Transverse colon (tissue), 4 donors: ENCODE measurements around the gene SGCA. TPM values are rescaled to one million over a fixed set of nuclear protein-coding genes. Genes with fewer than 3 reads are reported as not detected.

Experiments used
- DNase-seq: peaks from one replicate; pipeline ENCODE4 v3.0.0-alpha.2; 2019
- H3K27ac ChIP-seq, 4 donors: fragments of 200-600 bp; sonication (generic); 2 replicates each; pipeline ENCODE4 v1.5.1; 2016 to 2018; ENCODE audit warnings: inconsistent platforms in 4 of 4
- H3K27me3 ChIP-seq: fragments of 200-600 bp; sonication (generic); 2 replicates; pipeline ENCODE4 v1.5.1; 2017; ENCODE audit warnings: inconsistent platforms
- H3K36me3 ChIP-seq, 4 donors: fragments of 200-600 bp; sonication (generic); 2 replicates each; pipeline ENCODE4 v1.5.1; 2017 to 2019; ENCODE audit warnings: inconsistent platforms in 4 of 4
- H3K4me1 ChIP-seq, 4 donors: fragments of 200-600 bp; sonication (generic); 2 replicates each; pipeline ENCODE4 v1.5.1; 2017 to 2020; ENCODE audit warnings: inconsistent platforms in 4 of 4
- H3K4me3 ChIP-seq, 4 donors: fragments of 200-600 bp; sonication (generic); 1 replicate in 1 of 4; 2 replicates in 3 of 4; pipeline versions ENCODE4 v1.5.1 to v1.6.1; 2017 to 2019; ENCODE audit warnings: inconsistent platforms in 4 of 4
- H3K9me3 ChIP-seq, 2 donors: fragments of 200-600 bp; sonication (generic); 2 replicates each; pipeline ENCODE4 v1.5.1; 2017 to 2019; ENCODE audit warnings: inconsistent platforms in 2 of 2
- CTCF ChIP-seq, 5 experiments: fragments of 200-600 bp in 3 of 5; fragments of 450-650 bp in 2 of 5; sonication (generic) in 3 of 5; IDR thresholded peaks; 1 replicate in 2 of 5; 2 replicates in 3 of 5; pipeline ENCODE4 v1.5.1; 2016 to 2017; ENCODE audit warnings: antibody characterized with exemption in 5 of 5, inconsistent platforms in 3 of 5, mild to moderate bottlenecking in 2 of 5, moderate library complexity in 1 of 5
- EP300 ChIP-seq: sonication (generic); formaldehyde crosslinking; IDR thresholded peaks from one replicate; pipeline ENCODE4 v1.6.1; 2017; ENCODE audit warnings: antibody characterized with exemption, low read depth
- POLR2A ChIP-seq: fragments of 450-650 bp; IDR thresholded peaks from one replicate; pipeline ENCODE4 v1.6.1; 2016; ENCODE audit warnings: antibody characterized with exemption, mild to moderate bottlenecking, moderate library complexity
- POLR2AphosphoS5 ChIP-seq, 3 donors: sonication (generic); formaldehyde crosslinking; IDR thresholded peaks; one replicate each; pipeline ENCODE4 v1.6.1; 2016; ENCODE audit warnings: antibody characterized with exemption in 3 of 3
- WGBS, 2 donors: methylation state at CpG; one replicate each; pipeline ENCODE4 v1.1.5; 2018; ENCODE audit warnings: low coverage in 1 of 2; 5-methylcytosine and 5-hydroxymethylcytosine counted together
- in situ Hi-C, 4 donors: fragments of 200-750 bp; cut with MboI; loops; one replicate each; pipeline versions ENCODE4 v1.15.0 to v1.15.1; 2017; ENCODE audit warnings: low sequenced_read_pairs in 3 of 4, low pct_ligation_motif_present in 1 of 4, low pct_unique_long_range_greater_than_20kb in 1 of 4
- intact Hi-C: fragments of 100-400 bp; cut with DNase I; formaldehyde crosslinking; loops from one replicate; pipeline ENCODE4 v1.15.1; 2023; ENCODE audit warnings: low total_unique reads
- total RNA-seq, 4 donors: library from RNA; depleted of rRNA; stranded (reverse); fragments of >200 nt; gene quantifications; one replicate each; pipeline ENCODE4 v1.1.0, GENCODE V29; 2016

The SGCA gene
- total RNA-seq, 4 donors from 2014 or later = 3.7 to 65.3 (median 7.6) TPM

- H3K27ac ChIP-seq = peak overlapping the region; percentile 70 to 95 (median 89)
- DNase-seq = no peak
- in situ Hi-C loops = loop anchor here in 3 of 4 donors (5.0 to 10.0 kb wide), 3 partner anchors 59 to 69 kb away; partner anchors contain the start of gene TMEM92 (in 1 of the 3)
Observed at GRCh38 chr17:50205963-50206505, 40.2 kb downstream of the SGCA start.

GRCh38 chr17:50206604-50207293 is 40.9 kb downstream of the SGCA start:
- in situ Hi-C loops = loop anchor here in 3 of 4 donors (5.0 to 10.0 kb wide), 3 partner anchors 58 to 68 kb away; partner anchors contain the start of gene TMEM92 (in 1 of the 3)
- intact Hi-C loops = no loop called here

More at GRCh38 chr17:50205963-50206505, 40.2 kb downstream of the SGCA start:
- intact Hi-C loops = no loop called here
- Histone ChIP-seq H3K36me3 (no peaks in the 10 kb centered on the region), H3K4me3 (no peak overlapping the region), H3K9me3 (no peaks in the 10 kb centered on the region), H3K27me3 (peaks cover 56% of the 10 kb centered on the region), H3K4me1 (peaks cover 17 to 57% (median 34%) of the 10 kb centered on the region in 4 donors)
- no peak for TF ChIP-seq CTCF (IDR thresholded peaks at IDR 0.05)
- TF ChIP-seq EP300 = no peak
- TF ChIP-seq POLR2A = no peak
- no peak for TF ChIP-seq POLR2AphosphoS5 (IDR thresholded peaks at IDR 0.05)
- 67 to 84% methylated on average over 3 to 7 of the region's 7 CpGs for WGBS, 2 donors

GRCh38 chr17:50207315-50207714 is 41.5 kb downstream of the SGCA start:
- intact Hi-C loops (no loop called here), in situ Hi-C loops (loop anchor here in 3 of 4 donors (5.0 to 10.0 kb wide), 3 partner anchors 57 to 67 kb away; partner anchors contain the start of gene TMEM92 (in 1 of the 3))
- no peak for DNase-seq
- H3K27ac ChIP-seq = peak overlapping the region; percentile 81 to 95 (median 89)
- peaks cover 29 to 67% (median 44%) of the 10 kb centered on the region in 4 donors for H3K4me1 ChIP-seq
- H3K27me3 ChIP-seq = peaks cover 43% of the 10 kb centered on the region
- no peak overlapping the region for H3K4me3 ChIP-seq
- TF ChIP-seq POLR2A = no peak
- TF ChIP-seq CTCF (IDR thresholded peaks at IDR 0.05) = no peak
- TF ChIP-seq POLR2AphosphoS5 (IDR thresholded peaks at IDR 0.05) = no peak
- no peak for TF ChIP-seq EP300
- H3K9me3 ChIP-seq = no peaks in the 10 kb centered on the region
- no peaks in the 10 kb centered on the region for H3K36me3 ChIP-seq
- WGBS, 2 donors = 47% methylated on average over 5 of the region's 5 CpGs; no CpG with 5 or more reads in 1 of the 2 donors

More at GRCh38 chr17:50206604-50207293, 40.9 kb downstream of the SGCA start:
- no peaks in the 10 kb centered on the region for H3K36me3 ChIP-seq
- WGBS, 2 donors = 17 to 25% methylated on average over 12 to 18 of the region's 18 CpGs
- peaks cover 25 to 63% (median 39%) of the 10 kb centered on the region in 4 donors for H3K4me1 ChIP-seq
- H3K27ac ChIP-seq = peak overlapping the region; percentile 81 to 95 (median 89)
- DNase-seq = peak; percentile 35
- no peak overlapping the region for H3K4me3 ChIP-seq
- TF ChIP-seq EP300 (no peak), CTCF (IDR thresholded peaks at IDR 0.05) (no peak), POLR2A (no peak)
- H3K27me3 ChIP-seq = peaks cover 49% of the 10 kb centered on the region
- H3K9me3 ChIP-seq = no peaks in the 10 kb centered on the region

- DNase-seq = no peak
- Histone ChIP-seq H3K9me3 (no peaks in the 10 kb centered on the region), H3K4me3 (no peak overlapping the region), H3K27ac (peak overlapping the region; percentile 81 to 95 (median 89)), H3K27me3 (peaks cover 36% of the 10 kb centered on the region), H3K4me1 (peaks cover 29 to 69% (median 46%) of the 10 kb centered on the region in 4 donors), H3K36me3 (no peaks in the 10 kb centered on the region)
- TF ChIP-seq EP300 (no peak), POLR2A (no peak), CTCF (IDR thresholded peaks at IDR 0.05) (no peak), POLR2AphosphoS5 (IDR thresholded peaks at IDR 0.05) (no peak)
- WGBS, 2 donors = 75 to 93% methylated on average over 3 to 8 of the region's 8 CpGs
- in situ Hi-C loops = loop anchor here in 3 of 4 donors (5.0 to 10.0 kb wide), 3 partner anchors 57 to 67 kb away; partner anchors contain the start of gene TMEM92 (in 1 of the 3)
- intact Hi-C loops = no loop called here
Observed at GRCh38 chr17:50207792-50208567, 42.2 kb downstream of the SGCA start.
